ENCODE results near the gene TMEM74B. TPM values are rescaled to one million over a fixed set of nuclear protein-coding genes. Genes with fewer than 3 reads are reported as not detected.

Gene TMEM74B
- polyA plus RNA-seq, 1 experiment = not detected

GRCh38 chr20:1199212-1199873 is 14.6 kb upstream of the TMEM74B start:
- H3K9me3 ChIP-seq (ENCODE audit: control insufficient read depth, insufficient read depth, low read length) = no peaks in the 10 kb centered on the region
- H3K27me3 ChIP-seq (ENCODE audit: control insufficient read depth, insufficient read depth, low read length) = peaks cover 40% of the 10 kb centered on the region
- TF ChIP-seq CTCF (IDR thresholded peaks at IDR 0.05; ENCODE audit: low read depth, low read length) = no peak
- ChIA-PET POLR2A (no interaction called here), CTCF (interaction anchor here (3.0 kb wide), 1 partner anchor 13 kb away, joined by 16 read pairs; no protein-coding TSS in a partner anchor)
- DNase-seq (ENCODE audit: low read depth, low spot score) = no peak
- H3K4me3 ChIP-seq (ENCODE audit: low read depth, low read length) = no peak overlapping the region
- no peak overlapping the region for H3K27ac ChIP-seq (ENCODE audit: low read depth, low read length)

GRCh38 chr20:1198751-1199150 is 14.0 kb upstream of the TMEM74B start:
- Histone ChIP-seq H3K9me3 (ENCODE audit: control insufficient read depth, insufficient read depth, low read length) (no peaks in the 10 kb centered on the region), H3K27ac (ENCODE audit: low read depth, low read length) (no peak overlapping the region), H3K27me3 (ENCODE audit: control insufficient read depth, insufficient read depth, low read length) (peaks cover 39% of the 10 kb centered on the region), H3K4me3 (ENCODE audit: low read depth, low read length) (no peak overlapping the region)
- POLR2A ChIA-PET = no interaction called here
- CTCF ChIA-PET = no interaction called here
- no peak for TF ChIP-seq CTCF (IDR thresholded peaks at IDR 0.05; ENCODE audit: low read depth, low read length)
- no peak for DNase-seq (ENCODE audit: low read depth, low spot score)

- Histone ChIP-seq H3K27me3 (ENCODE audit: control insufficient read depth, insufficient read depth, low read length) (peaks cover 38% of the 10 kb centered on the region), H3K9me3 (ENCODE audit: control insufficient read depth, insufficient read depth, low read length) (no peaks in the 10 kb centered on the region), H3K4me3 (ENCODE audit: low read depth, low read length) (no peak overlapping the region), H3K27ac (ENCODE audit: low read depth, low read length) (no peak overlapping the region)
- ChIA-PET CTCF (no interaction called here), POLR2A (no interaction called here)
- no peak for DNase-seq (ENCODE audit: low read depth, low spot score)
- no peak for TF ChIP-seq CTCF (IDR thresholded peaks at IDR 0.05; ENCODE audit: low read depth, low read length)
Observed at GRCh38 chr20:1197801-1198200, 13.0 kb upstream of the TMEM74B start.

- CTCF ChIA-PET = interaction anchor here (0.5 to 1.0 kb wide), 2 partner anchors 11 to 376 kb away, joined by 4 to 8 read pairs; no protein-coding TSS in a partner anchor
- Histone ChIP-seq H3K4me3 (ENCODE audit: low read depth, low read length) (no peak overlapping the region), H3K9me3 (ENCODE audit: control insufficient read depth, insufficient read depth, low read length) (no peaks in the 10 kb centered on the region), H3K27me3 (ENCODE audit: control insufficient read depth, insufficient read depth, low read length) (peaks cover 33% of the 10 kb centered on the region), H3K27ac (ENCODE audit: low read depth, low read length) (no peak overlapping the region)
- POLR2A ChIA-PET = no interaction called here
- no peak for DNase-seq (ENCODE audit: low read depth, low spot score)
- TF ChIP-seq CTCF (IDR thresholded peaks at IDR 0.05; ENCODE audit: low read depth, low read length) = no peak
Observed at GRCh38 chr20:1196634-1197033, 11.9 kb upstream of the TMEM74B start.

GRCh38 chr20:1195226-1195625 is 10.4 kb upstream of the TMEM74B start:
- POLR2A ChIA-PET = no interaction called here
- Histone ChIP-seq H3K9me3 (ENCODE audit: control insufficient read depth, insufficient read depth, low read length) (no peaks in the 10 kb centered on the region), H3K27ac (ENCODE audit: low read depth, low read length) (no peak overlapping the region), H3K27me3 (ENCODE audit: control insufficient read depth, insufficient read depth, low read length) (peaks cover 34% of the 10 kb centered on the region), H3K4me3 (ENCODE audit: low read depth, low read length) (no peak overlapping the region)
- no peak for DNase-seq (ENCODE audit: low read depth, low spot score)
- CTCF ChIA-PET = no interaction called here
- TF ChIP-seq CTCF (IDR thresholded peaks at IDR 0.05; ENCODE audit: low read depth, low read length) = no peak
